ENCODE measurements around the gene FXYD5. TPM values are rescaled to one million over a fixed set of nuclear protein-coding genes. Genes with fewer than 3 reads are reported as not detected.

FXYD5 gene
- total RNA-seq, 1 experiment from 2014 or later: 123 TPM

- POLR2A ChIA-PET: no interaction called here
- CTCF ChIA-PET: no interaction called here
- RAD21 ChIA-PET (ENCODE audit: low non-redundant PET in 1 of 2, low total read pairs in 2 of 2, uncharacterized antibody in 2 of 2, unreplicated experiment in 2 of 2): no interaction called here
Measured at GRCh38 chr19:35208121-35208520, 53.6 kb downstream of the FXYD5 start.

DNA sequence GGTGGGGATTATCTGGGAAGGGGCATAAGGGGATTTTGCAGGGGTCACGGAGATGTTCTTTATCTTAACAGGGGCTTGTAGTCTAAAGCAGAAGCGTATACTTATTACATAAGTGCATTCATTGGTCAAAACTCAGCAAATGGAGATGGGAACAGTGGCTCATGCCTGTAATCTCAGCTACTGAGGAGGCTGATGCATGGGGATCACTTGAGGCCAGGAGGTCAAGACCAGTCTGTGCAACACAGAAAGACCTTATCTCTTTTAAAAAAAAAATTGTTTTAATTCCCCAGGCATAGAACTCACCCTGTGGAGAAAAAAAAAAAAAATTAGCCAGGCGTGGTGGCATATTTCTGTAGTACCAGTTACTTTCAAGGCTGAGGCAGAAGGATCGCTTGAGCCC is 55.1 kb downstream of the FXYD5 start:
- Histone ChIP-seq H3K27me3 (ENCODE audit: insufficient read depth, low read length) (no peaks in the 10 kb centered on the region), H3K9me3 (ENCODE audit: control insufficient read depth in 1 of 2, insufficient read depth in 1 of 2, low read depth in 1 of 2, low read length in 2 of 2) (no peaks in the 10 kb centered on the region), H3K4me2 (ENCODE audit: low read length) (no peak overlapping the region), H3K79me2 (ENCODE audit: insufficient read depth, low read length) (no peaks in the 10 kb centered on the region), H3K9me2 (ENCODE audit: insufficient read depth) (no peaks in the 10 kb centered on the region), H3K36me3 (ENCODE audit: control insufficient read depth in 1 of 2, insufficient read depth in 2 of 2, low read length in 2 of 2) (no peaks in the 10 kb centered on the region), H3K4me1 (ENCODE audit: control insufficient read depth in 1 of 2, insufficient read depth in 2 of 2, low read length in 2 of 2) (peaks cover 21 to 45% of the 10 kb centered on the region in 2 experiments), H3K4me3 (replicated peaks in 1 of 2; ENCODE audit: low read depth in 1 of 2, low read length in 2 of 2) (no peak overlapping the region), H4K20me1 (ENCODE audit: insufficient read depth) (no peaks in the 10 kb centered on the region), H3K9ac (ENCODE audit: low read length) (no peak overlapping the region), H2AFZ (ENCODE audit: low read depth, low read length, poor library complexity, severe bottlenecking) (no peak overlapping the region), H3K27ac (ENCODE audit: low read depth, low read length) (no peak overlapping the region)
- intact Hi-C loops (cut with micrococcal nuclease): no loop called here
- ChIA-PET CTCF (no interaction called here), POLR2A (no interaction called here), RAD21 (ENCODE audit: low non-redundant PET in 1 of 2, low total read pairs in 2 of 2, uncharacterized antibody in 2 of 2, unreplicated experiment in 2 of 2) (no interaction called here)
- ATAC-seq: no peak
- no peak for DNase-seq (ENCODE audit: low read depth, low spot score)
- BruUV-seq (replicated peaks): no TSS peak
- TF ChIP-seq SIN3A (IDR thresholded peaks at IDR 0.05; ENCODE audit: low read depth): no peak
- no peak for TF ChIP-seq TCF7L2 (IDR thresholded peaks at IDR 0.05; ENCODE audit: borderline replicate concordance, extremely low read depth, insufficient read depth, insufficient read length)
- TF ChIP-seq ELF1 (IDR thresholded peaks at IDR 0.05; ENCODE audit: borderline replicate concordance, low read depth): no peak

More at GRCh38 chr19:35208121-35208520, 53.6 kb downstream of the FXYD5 start:
- no TSS peak for BruUV-seq (replicated peaks)
- ATAC-seq: no peak
- Histone ChIP-seq H3K36me3 (ENCODE audit: control insufficient read depth in 1 of 2, insufficient read depth in 2 of 2, low read length in 2 of 2) (no peaks in the 10 kb centered on the region), H3K9me3 (ENCODE audit: control insufficient read depth in 1 of 2, insufficient read depth in 1 of 2, low read depth in 1 of 2, low read length in 2 of 2) (no peaks in the 10 kb centered on the region), H3K4me1 (ENCODE audit: control insufficient read depth in 1 of 2, insufficient read depth in 2 of 2, low read length in 2 of 2) (peaks cover 7 to 30% of the 10 kb centered on the region in 2 experiments; a peak in 3 of 4 replicates), H3K4me2 (ENCODE audit: low read length) (no peak overlapping the region), H3K79me2 (ENCODE audit: insufficient read depth, low read length) (no peaks in the 10 kb centered on the region), H3K9ac (ENCODE audit: low read length) (no peak overlapping the region), H3K27me3 (ENCODE audit: insufficient read depth, low read length) (no peaks in the 10 kb centered on the region), H4K20me1 (ENCODE audit: insufficient read depth) (no peaks in the 10 kb centered on the region), H3K9me2 (ENCODE audit: insufficient read depth) (no peaks in the 10 kb centered on the region), H2AFZ (ENCODE audit: low read depth, low read length, poor library complexity, severe bottlenecking) (no peak overlapping the region), H3K27ac (ENCODE audit: low read depth, low read length) (no peak overlapping the region), H3K4me3 (replicated peaks in 1 of 2; ENCODE audit: low read depth in 1 of 2, low read length in 2 of 2) (no peak overlapping the region)
- intact Hi-C loops (cut with micrococcal nuclease): no loop called here
- DNase-seq (ENCODE audit: low read depth, low spot score): no peak
- TF ChIP-seq ELF1 (IDR thresholded peaks at IDR 0.05; ENCODE audit: borderline replicate concordance, low read depth): no peak
- no peak for TF ChIP-seq EZH2phosphoT487 (IDR thresholded peaks at IDR 0.05; ENCODE audit: borderline replicate concordance)
